ENCODE data around the gene NBAS. TPM values are rescaled to one million over a fixed set of nuclear protein-coding genes. Genes with fewer than 3 reads are reported as not detected.

The NBAS gene
- total and polyA plus RNA-seq, 10 of the 15 experiments (the other 5 are each of a cell fraction or from before 2014, with no cell fraction given): 4.3 to 32.7 (median 20.8) TPM

GRCh38 chr2:15348636-15349035 lies 212.5 kb downstream of the NBAS start:
- POLR2A ChIA-PET: interaction anchor here (1.0 kb wide), 1 partner anchor 15 kb away, joined by 3 read pairs; no protein-coding TSS in a partner anchor
- no peak for DNase-seq (ENCODE audit: low read depth, low spot score)
- TF ChIP-seq PKNOX1 (IDR thresholded peaks at IDR 0.05) (no peak), NFIC (IDR thresholded peaks at IDR 0.05; ENCODE audit: low read depth, low read length) (no peak), HSF1 (IDR thresholded peaks at IDR 0.05; ENCODE audit: low read depth, low read length) (no peak), RELA (IDR thresholded peaks at IDR 0.05; ENCODE audit: borderline replicate concordance, partially characterized antibody) (no peak), RAD51 (IDR thresholded peaks at IDR 0.05) (no peak), MEF2B (IDR thresholded peaks at IDR 0.05; ENCODE audit: partially characterized antibody, poor library complexity, severe bottlenecking) (no peak), TARDBP (IDR thresholded peaks at IDR 0.05; ENCODE audit: borderline replicate concordance) (no peak), BMI1 (IDR thresholded peaks at IDR 0.05; ENCODE audit: borderline replicate concordance) (no peak), EZH2 (IDR thresholded peaks at IDR 0.05; ENCODE audit: borderline replicate concordance, control insufficient read depth, low read depth, low read length) (no peak), RELB (IDR thresholded peaks at IDR 0.05; ENCODE audit: low read depth) (no peak), ZNF217 (IDR thresholded peaks at IDR 0.05) (no peak), FOS (IDR thresholded peaks at IDR 0.05; ENCODE audit: borderline replicate concordance, extremely low read depth, insufficient read length) (no peak), ZNF384 (IDR thresholded peaks at IDR 0.05; ENCODE audit: borderline replicate concordance, low read depth, low read length) (no peak)
- intact Hi-C loops (cut with micrococcal nuclease; ENCODE audit: unreplicated experiment): no loop called here
- in situ Hi-C loops (cut with MboI): no loop called here
- Histone ChIP-seq H3K9ac (ENCODE audit: control insufficient read depth, insufficient read depth, low read length) (no peak overlapping the region), H4K20me1 (ENCODE audit: control insufficient read depth, insufficient read depth) (no peaks in the 10 kb centered on the region), H3K9me3 (replicated peaks; ENCODE audit: control insufficient read depth, insufficient read depth, low read length) (no peaks in the 10 kb centered on the region), H3K4me3 (no peak overlapping the region), H3K27me3 (replicated peaks in 1 of 2; ENCODE audit: control insufficient read depth in 2 of 2, insufficient read depth in 2 of 2, low read length in 1 of 2) (no peaks in the 10 kb centered on the region), H3K27ac (ENCODE audit: control insufficient read depth, insufficient read depth) (no peak overlapping the region), H3K36me3 (ENCODE audit: control insufficient read depth in 2 of 2, insufficient read depth in 2 of 2, low read length in 1 of 2) (peaks cover 0 to 3% of the 10 kb centered on the region in 2 experiments; a peak in 1 of 4 replicates), H3K4me1 (ENCODE audit: control insufficient read depth, insufficient read depth, low read length) (no peaks in the 10 kb centered on the region), H3K79me2 (ENCODE audit: control insufficient read depth, insufficient read depth, low read length) (no peaks in the 10 kb centered on the region), H3K4me2 (ENCODE audit: control insufficient read depth, insufficient read depth) (no peak overlapping the region), H2AFZ (ENCODE audit: control insufficient read depth, low read depth, low read length) (no peak overlapping the region)
- RAD21 ChIA-PET (ENCODE audit: unreplicated experiment): no interaction called here
- CTCF ChIA-PET: no interaction called here
- BruUV-seq (replicated peaks): no TSS peak
- SMC1A ChIA-PET (ENCODE audit: uncharacterized antibody, unreplicated experiment): interaction anchor here (0.7 kb wide), 1 partner anchor 164 kb away, joined by 3 read pairs; no protein-coding TSS in a partner anchor
- no peak for FAIRE-seq
- 95% methylated on average over 5 of the region's 5 CpGs for WGBS (ENCODE audit: insufficient coverage, insufficient replicate concordance, low lambda C conversion rate, missing lambda C conversion rate)
- no peak for ATAC-seq

All from GM12878 (cell line).